Measurements from ENCODE around the gene DIP2B. TPM values are rescaled to one million over a fixed set of nuclear protein-coding genes. Genes with fewer than 3 reads are reported as not detected.
A peak's percentile ranks its signal among the peaks of the same experiment; 100 is the strongest.

Gene DIP2B
- total and polyA plus RNA-seq, 2 of the 13 experiments (the other 11 are each of a cell fraction or from before 2014, with no cell fraction given), result 32.1 to 35.8 TPM

GRCh38 chr12:50504798-50505674 lies at the start of gene DIP2B (continued):
- TF ChIP-seq RARG (CRISPR knock-in tag; IDR thresholded peaks at IDR 0.05; ENCODE audit: low read depth), result no peak
- TF ChIP-seq ZFP90 (CRISPR knock-in tag; IDR thresholded peaks at IDR 0.05; ENCODE audit: borderline replicate concordance), result no peak
- TF ChIP-seq JUNB (CRISPR knock-in tag; IDR thresholded peaks at IDR 0.05; ENCODE audit: borderline replicate concordance), result no peak
- TF ChIP-seq ZNF33B (CRISPR knock-in tag; IDR thresholded peaks at IDR 0.05), result peak; percentile 44; the same call in 1 of the 2 replicates
- TF ChIP-seq ZNF225 (CRISPR knock-in tag; IDR thresholded peaks at IDR 0.05), result peak; percentile 94; the same call in 1 of the 2 replicates
- no peak for TF ChIP-seq TCF7L2 (IDR thresholded peaks at IDR 0.05; ENCODE audit: low read depth, low read length)
- peak; percentile 45; the same call in 1 of the 2 replicates for TF ChIP-seq KDM5B (CRISPR knock-in tag; IDR thresholded peaks at IDR 0.05; ENCODE audit: borderline replicate concordance)

- Histone ChIP-seq H3K36me3 (replicated peaks in 1 of 2; ENCODE audit: control insufficient read depth in 1 of 2, insufficient read depth in 2 of 2, low read length in 2 of 2) (peaks cover 13 to 44% of the 10 kb centered on the region in 2 experiments), H3K9ac (ENCODE audit: insufficient read depth, low read depth, low read length) (no peak overlapping the region), H3K27me3 (ENCODE audit: control insufficient read depth in 1 of 2, insufficient read depth in 2 of 2, low read length in 2 of 2) (no peaks in the 10 kb centered on the region), H3K27ac (ENCODE audit: extremely low read length, insufficient read depth, low read length) (no peak overlapping the region), H3K79me2 (ENCODE audit: insufficient read depth, low read length) (no peaks in the 10 kb centered on the region), H4K20me1 (ENCODE audit: insufficient read depth, low read length) (no peaks in the 10 kb centered on the region), H3K4me3 (replicated peaks in 1 of 3; ENCODE audit: insufficient read depth in 1 of 3, low read depth in 2 of 3, low read length in 3 of 3) (no peak overlapping the region), H3K4me2 (ENCODE audit: low read depth, low read length) (no peak overlapping the region), H3K4me1 (ENCODE audit: insufficient read depth, low read length) (no peaks in the 10 kb centered on the region), H3K9me3 (ENCODE audit: low read length) (no peaks in the 10 kb centered on the region), H2AFZ (ENCODE audit: low read length) (no peak overlapping the region)
- DNase-seq (ENCODE audit: low spot score), result no peak
- intact Hi-C loops (cut with micrococcal nuclease; ENCODE audit: unreplicated experiment) (no loop called here), in situ Hi-C loops (cut with HindIII; ENCODE audit: extremely low pct_ligation_motif_present, low pct_unique_long_range_greater_than_20kb) (no loop called here)
- ATAC-seq, result no peak
- FAIRE-seq, result no peak
- ChIA-PET POLR2A (no interaction called here), CTCF (ENCODE audit: low intra/inter-chr PET ratio, low total read pairs) (no interaction called here)
- no TSS peak for BruUV-seq (replicated peaks)
- no peak for TF ChIP-seq NONO (IDR thresholded peaks at IDR 0.05)
- TF ChIP-seq NONO (CRISPR knock-in tag; conservative IDR thresholded peaks at IDR 0.05), result no peak
- no peak for TF ChIP-seq TFDP1 (CRISPR knock-in tag; IDR thresholded peaks at IDR 0.05; ENCODE audit: borderline replicate concordance)
- TF ChIP-seq SP5 (CRISPR knock-in tag; IDR thresholded peaks at IDR 0.05; ENCODE audit: borderline replicate concordance, low read depth), result no peak
- TF ChIP-seq ELK4 (CRISPR knock-in tag; IDR thresholded peaks at IDR 0.05; ENCODE audit: borderline replicate concordance), result no peak
- TF ChIP-seq ATF3 (CRISPR knock-in tag; IDR thresholded peaks at IDR 0.05), result no peak
- TF ChIP-seq ZBTB39 (CRISPR knock-in tag; IDR thresholded peaks at IDR 0.05), result no peak
- no peak for TF ChIP-seq KLF15 (CRISPR knock-in tag; IDR thresholded peaks at IDR 0.05; ENCODE audit: borderline replicate concordance)
- no peak for TF ChIP-seq ZNF773 (CRISPR knock-in tag; IDR thresholded peaks at IDR 0.05; ENCODE audit: borderline replicate concordance)
- TF ChIP-seq ZNF691 (CRISPR knock-in tag; IDR thresholded peaks at IDR 0.05; ENCODE audit: borderline replicate concordance, low read depth), result no peak
These were observed 46.2 kb upstream of the DIP2B start for GRCh38 chr12:50458606-50459005.
